Breast epithelium (tissue), 4 donors: ENCODE measurements around the gene CEP164. TPM values are rescaled to one million over a fixed set of nuclear protein-coding genes. Genes with fewer than 3 reads are reported as not detected.

Source experiments
- DNase-seq, 2 donors: peaks; one replicate each; pipeline ENCODE4 v3.0.0-alpha.2; 2019; ENCODE audit warnings: low spot score in 2 of 2
- H3K27ac ChIP-seq, 2 donors: fragments of 200-600 bp; sonication (generic) in 1 of 2; one replicate each; pipeline ENCODE4 v1.5.1; 2016 to 2019; ENCODE audit warnings: mild to moderate bottlenecking in 1 of 2
- H3K27me3 ChIP-seq, 2 donors: fragments of 200-600 bp; sonication (generic) in 1 of 2; one replicate each; pipeline versions ENCODE4 v1.5.1 to v1.6.0; 2017 to 2019; ENCODE audit warnings: control low read depth in 1 of 2, mild to moderate bottlenecking in 1 of 2
- H3K36me3 ChIP-seq: fragments of 200-600 bp; one replicate; pipeline ENCODE4 v1.5.1; 2019
- H3K4me1 ChIP-seq, 2 donors: fragments of 200-600 bp; sonication (generic); one replicate each; pipeline ENCODE4 v1.5.1; 2016 to 2019; ENCODE audit warnings: control low read depth in 1 of 2
- H3K4me3 ChIP-seq, 3 donors: fragments of 200-600 bp; sonication (generic); 1 replicate in 2 of 3; 2 replicates in 1 of 3; pipeline ENCODE4 v1.5.1; 2016 to 2019; ENCODE audit warnings: mild to moderate bottlenecking in 3 of 3, moderate library complexity in 2 of 3
- H3K9me3 ChIP-seq, 2 donors: fragments of 200-600 bp; sonication (generic) in 1 of 2; one replicate each; pipeline ENCODE4 v1.5.1; 2016 to 2019; ENCODE audit warnings: control low read depth in 1 of 2
- CTCF ChIP-seq, 3 donors: fragments of 450-650 bp; IDR thresholded peaks; one replicate each; pipeline ENCODE4 v1.5.1; 2016 to 2017; ENCODE audit warnings: antibody characterized with exemption in 3 of 3, mild to moderate bottlenecking in 3 of 3, moderate library complexity in 3 of 3
- POLR2A ChIP-seq: fragments of 450-650 bp; IDR thresholded peaks from one replicate; pipeline ENCODE4 v1.6.1; 2016; ENCODE audit warnings: antibody characterized with exemption, mild to moderate bottlenecking, moderate library complexity
- POLR2AphosphoS5 ChIP-seq, 3 donors: sonication (generic); formaldehyde crosslinking; IDR thresholded peaks; one replicate each; pipeline ENCODE4 v1.6.1; 2017; ENCODE audit warnings: antibody characterized with exemption in 3 of 3
- intact Hi-C: fragments of 100-400 bp; cut with DNase I; formaldehyde crosslinking; loops from one replicate; pipeline ENCODE4 v1.15.1; 2023; ENCODE audit warnings: low total_unique reads
- total RNA-seq, 3 donors: library from RNA; depleted of rRNA; stranded (reverse); fragments of >200 nt; gene quantifications; one replicate each; pipeline ENCODE4 v1.1.0, GENCODE V29; 2016

The CEP164 gene
- total RNA-seq, 3 donors from 2014 or later, result 14.9 to 32.6 (median 20.3) TPM

DNA sequence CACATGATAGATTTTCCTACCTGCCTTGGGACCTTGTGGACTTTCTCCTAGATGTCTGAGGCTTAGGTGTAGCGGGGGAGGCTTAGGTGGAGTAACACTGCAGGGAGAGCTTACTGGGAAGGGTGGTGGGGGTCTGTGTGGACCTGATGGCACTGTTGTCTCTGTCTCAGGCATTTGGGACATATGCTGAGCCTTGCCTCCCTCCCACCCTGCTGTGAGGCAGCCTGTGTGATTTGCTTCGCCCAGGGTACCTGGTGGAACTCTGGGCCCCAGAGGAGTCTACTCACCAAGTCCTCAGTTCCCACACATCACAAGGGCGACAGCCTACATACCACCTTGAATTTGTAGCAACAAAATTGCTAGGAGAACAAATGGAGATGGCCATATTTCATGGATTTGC lies 80.7 kb downstream of the CEP164 start:
- Histone ChIP-seq H3K9me3 (peaks cover 6 to 7% of the 10 kb centered on the region in 2 donors), H3K27ac (no peak overlapping the region), H3K4me3 (no peak overlapping the region), H3K36me3 (no peaks in the 10 kb centered on the region), H3K4me1 (no peaks in the 10 kb centered on the region), H3K27me3 (no peaks in the 10 kb centered on the region)
- TF ChIP-seq POLR2A, result no peak
- no peak for TF ChIP-seq POLR2AphosphoS5 (IDR thresholded peaks at IDR 0.05)
- TF ChIP-seq CTCF (IDR thresholded peaks at IDR 0.05), result no peak
- no peak for DNase-seq
- intact Hi-C loops, result no loop called here

DNA sequence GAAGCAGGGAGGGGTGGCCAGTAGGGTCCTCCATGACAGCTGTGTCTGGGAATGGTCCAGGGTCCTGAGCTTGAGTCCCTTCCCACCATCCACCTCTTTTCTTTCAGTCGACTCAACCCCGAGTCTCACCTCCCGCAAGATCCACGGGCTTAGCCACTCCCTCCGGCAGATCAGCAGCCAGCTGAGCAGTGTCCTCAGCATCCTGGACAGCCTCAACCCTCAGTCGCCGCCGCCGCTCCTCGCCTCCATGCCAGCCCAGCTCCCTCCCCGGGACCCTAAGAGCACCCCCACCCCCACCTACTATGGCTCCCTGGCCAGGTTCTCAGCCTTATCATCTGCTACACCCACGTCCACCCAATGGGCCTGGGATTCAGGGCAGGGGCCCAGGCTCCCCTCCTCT lies 81.9 kb downstream of the CEP164 start:
- Histone ChIP-seq H3K27me3 (no peaks in the 10 kb centered on the region), H3K36me3 (no peaks in the 10 kb centered on the region), H3K9me3 (peaks cover 6 to 7% of the 10 kb centered on the region in 2 donors), H3K4me1 (no peaks in the 10 kb centered on the region), H3K4me3 (no peak overlapping the region), H3K27ac (no peak overlapping the region)
- DNase-seq, result no peak
- intact Hi-C loops, result no loop called here
- no peak for TF ChIP-seq POLR2AphosphoS5 (IDR thresholded peaks at IDR 0.05)
- TF ChIP-seq POLR2A, result no peak
- no peak for TF ChIP-seq CTCF (IDR thresholded peaks at IDR 0.05)

GRCh38 chr11:117410238-117410637 lies 82.6 kb downstream of the CEP164 start:
- intact Hi-C loops, result no loop called here
- Histone ChIP-seq H3K4me3 (no peak overlapping the region), H3K9me3 (peaks cover 3 to 6% of the 10 kb centered on the region in 2 donors), H3K27me3 (no peaks in the 10 kb centered on the region), H3K27ac (no peak overlapping the region), H3K4me1 (no peaks in the 10 kb centered on the region), H3K36me3 (no peaks in the 10 kb centered on the region)
- no peak for TF ChIP-seq POLR2AphosphoS5 (IDR thresholded peaks at IDR 0.05)
- no peak for TF ChIP-seq POLR2A
- no peak for TF ChIP-seq CTCF (IDR thresholded peaks at IDR 0.05)
- no peak for DNase-seq

DNA sequence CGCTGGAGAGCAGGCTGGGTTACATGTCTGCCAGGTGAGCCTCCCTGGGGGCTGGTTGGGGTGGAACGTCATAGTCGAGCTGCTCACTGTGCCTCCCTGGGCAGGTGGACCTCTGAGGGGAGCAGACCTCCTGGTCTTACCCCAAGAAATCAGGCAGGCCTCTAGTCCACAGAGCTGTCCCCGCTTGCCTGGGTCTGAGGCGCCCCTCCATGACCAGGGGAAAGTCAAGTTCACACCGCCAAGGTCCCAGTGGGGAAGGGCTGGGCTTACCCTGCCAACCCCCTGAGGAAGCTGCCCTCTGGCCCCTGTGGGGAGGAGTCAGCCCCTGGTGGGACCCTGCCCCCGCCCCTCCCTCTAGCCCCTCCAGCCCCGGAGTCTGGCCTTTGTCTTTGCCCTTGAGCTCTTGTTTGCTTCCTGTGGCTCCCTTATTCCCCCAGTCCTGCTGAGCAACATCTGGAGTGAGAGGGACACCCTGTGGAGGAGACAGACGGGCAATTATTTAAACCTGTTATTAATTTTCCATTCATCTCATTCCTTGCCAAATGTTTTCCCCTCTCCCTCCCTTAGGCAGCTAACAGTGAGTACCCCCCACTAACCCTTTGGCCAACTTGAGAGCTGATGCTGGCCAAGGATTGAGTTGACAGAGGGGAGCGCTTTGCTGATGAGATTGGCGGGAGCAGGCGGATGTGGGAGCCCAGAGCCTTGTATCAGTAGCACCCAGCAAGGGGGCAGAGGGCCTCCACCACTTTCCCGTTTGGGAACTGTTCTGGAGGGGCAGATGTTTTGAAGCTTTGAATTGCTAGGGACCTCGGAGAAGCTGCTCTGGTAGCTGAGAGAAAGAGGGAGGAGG lies 83.4 kb downstream of the CEP164 start:
- intact Hi-C loops, result no loop called here

More for the DNA sequence above, 83.4 kb downstream of the CEP164 start:
- no peak overlapping the region for H3K4me3 ChIP-seq
- TF ChIP-seq CTCF (IDR thresholded peaks at IDR 0.05) (no peak), POLR2AphosphoS5 (IDR thresholded peaks at IDR 0.05) (no peak), POLR2A (no peak)
- H3K27ac ChIP-seq, result no peak overlapping the region
- H3K4me1 ChIP-seq, result no peaks in the 10 kb centered on the region
- no peaks in the 10 kb centered on the region for H3K27me3 ChIP-seq
- no peak for DNase-seq
- H3K36me3 ChIP-seq, result no peaks in the 10 kb centered on the region
- H3K9me3 ChIP-seq, result peaks cover 0 to 2% of the 10 kb centered on the region in 2 donors
